SK-N-SH (cell line): ENCODE data around the gene PTPRD. TPM values are rescaled to one million over a fixed set of nuclear protein-coding genes. Genes with fewer than 3 reads are reported as not detected.

ENCODE experiments used
- CTCF ChIA-PET: fragments of 300-600, 350-600 bp; formaldehyde crosslinking; extraction: SDS; loops from one replicate; lab custom pipeline; 2021; lab: Yijun Ruan, JAX
- POLR2A ChIA-PET: fragments of 350-600 bp; sonication (Branson Sonifier 250); formaldehyde crosslinking; extraction: SDS; loops from one replicate; lab custom pipeline; 2020; ENCODE audit warnings: antibody characterized with exemption, inconsistent platforms; lab: Yijun Ruan, JAX
- DNase-seq: peaks from one replicate; pipeline ENCODE4 v3.0.0; 2012
- H2AFZ ChIP-seq: fragments of 200-600 bp; sonication (generic); 2 replicates; pipeline ENCODE4 v1.8.1; 2016; ENCODE audit warnings: antibody characterized with exemption, mild to moderate bottlenecking, low read depth
- H3F3A ChIP-seq: fragments of 200-600 bp; sonication (generic); replicated peaks from 2 replicates; pipeline ENCODE3; 2016; ENCODE audit warnings: antibody characterized with exemption, mild to moderate bottlenecking; ENCODE audit not compliant: insufficient read depth
- H3K27ac ChIP-seq, 2 experiments: fragments of 200-500 bp in 1 of 2; fragments of 200-600 bp in 1 of 2; sonication (Bioruptor generic) in 1 of 2; sonication (generic), shearing (Covaris generic) in 1 of 2; 2 replicates each; pipeline versions ENCODE4 v1.5.1 to v1.6.1; 2014 to 2016; ENCODE audit warnings: low read depth in 2 of 2, inconsistent platforms in 1 of 2, low read length in 1 of 2, mild to moderate bottlenecking in 1 of 2, mixed read lengths in 1 of 2
- H3K27me3 ChIP-seq: fragments of 200-600 bp; sonication (generic), shearing (Covaris generic); 2 replicates; pipeline ENCODE4 v1.6.1; 2016; ENCODE audit warnings: mixed run types; ENCODE audit not compliant: insufficient read depth
- H3K36me3 ChIP-seq, 2 experiments: fragments of 200-500 bp in 1 of 2; fragments of 200-600 bp in 1 of 2; sonication (Bioruptor generic) in 1 of 2; sonication (generic) in 1 of 2; replicated peaks in 1 of 2; 2 replicates each; pipeline versions ENCODE3 to v1.5.1; 2014 to 2016; ENCODE audit warnings: low read length in 1 of 2, mild to moderate bottlenecking in 1 of 2; ENCODE audit not compliant: insufficient read depth in 2 of 2, control insufficient read depth in 1 of 2
- H3K4me1 ChIP-seq, 2 experiments: fragments of 200-500 bp in 1 of 2; fragments of 200-600 bp in 1 of 2; sonication (Bioruptor generic) in 1 of 2; sonication (generic), shearing (Covaris generic) in 1 of 2; 2 replicates each; pipeline versions ENCODE4 v1.5.1 to v1.6.1; 2014 to 2016; ENCODE audit warnings: low read depth in 1 of 2, low read length in 1 of 2, mixed run types in 1 of 2; ENCODE audit not compliant: insufficient read depth in 2 of 2, control insufficient read depth in 1 of 2
- H3K4me2 ChIP-seq: fragments of 200-600 bp; sonication (generic), shearing (Covaris generic); 2 replicates; pipeline ENCODE4 v1.6.1; 2017; ENCODE audit warnings: mixed run types
- H3K4me3 ChIP-seq, 2 experiments: fragments of 200-500 bp in 1 of 2; fragments of 200-600 bp in 1 of 2; sonication (Bioruptor generic) in 1 of 2; sonication (generic), shearing (Covaris generic) in 1 of 2; 2 replicates each; pipeline versions ENCODE4 v1.5.1 to v1.8.1; 2014 to 2016; ENCODE audit warnings: low read depth in 2 of 2, inconsistent platforms in 1 of 2, low read length in 1 of 2, mild to moderate bottlenecking in 1 of 2, mixed read lengths in 1 of 2, moderate library complexity in 1 of 2
- H3K79me2 ChIP-seq: fragments of 200-600 bp; sonication (generic); 2 replicates; pipeline ENCODE4 v1.8.1; 2017; ENCODE audit warnings: mild to moderate bottlenecking; ENCODE audit not compliant: insufficient read depth
- H3K9ac ChIP-seq: fragments of 200-600 bp; sonication (generic); 2 replicates; pipeline ENCODE4 v1.6.1; 2017; ENCODE audit warnings: mixed run types
- H3K9me2 ChIP-seq: fragments of 200-600 bp; sonication (generic); 2 replicates; pipeline ENCODE4 v1.6.1; 2017; ENCODE audit warnings: mixed run types
- H3K9me3 ChIP-seq: fragments of 200-600 bp; sonication (generic); 2 replicates; pipeline ENCODE4 v1.6.1; 2017; ENCODE audit warnings: mixed run types, mild to moderate bottlenecking, moderate library complexity
- H4K20me1 ChIP-seq: fragments of 200-600 bp; sonication (generic); 2 replicates; pipeline ENCODE4 v1.6.1; 2017; ENCODE audit warnings: mild to moderate bottlenecking, mixed run types; ENCODE audit not compliant: insufficient read depth
- CTCF ChIP-seq: fragments of 200-600 bp; sonication (generic); IDR thresholded peaks from 2 replicates; pipeline ENCODE4 v1.6.1; 2017; ENCODE audit warnings: antibody characterized with exemption, mild to moderate bottlenecking, moderate library complexity
- ELF1 ChIP-seq: IDR thresholded peaks from 2 replicates; pipeline ENCODE4 v1.4.0; 2012
- EZH2phosphoT487 ChIP-seq: fragments of 200-600 bp; sonication (generic); IDR thresholded peaks from 2 replicates; pipeline ENCODE4 v1.6.1; 2017; ENCODE audit warnings: low read depth, mixed run types, mild to moderate bottlenecking, antibody characterized with exemption, moderate library complexity, borderline replicate concordance
- FOSL2 ChIP-seq: IDR thresholded peaks from 2 replicates; pipeline ENCODE4 v1.4.0; 2012; ENCODE audit warnings: low read depth, mild to moderate bottlenecking, moderate library complexity, borderline replicate concordance
- FOXM1 ChIP-seq: IDR thresholded peaks from 2 replicates; pipeline ENCODE4 v1.4.0; 2012; ENCODE audit warnings: low read depth, mild to moderate bottlenecking
- GATA2 ChIP-seq: sonication (generic); formaldehyde crosslinking; IDR thresholded peaks from 2 replicates; pipeline ENCODE4 v1.5.0; 2020; ENCODE audit warnings: mild to moderate bottlenecking, missing genetic modification reagents
- IRF3 ChIP-seq: fragments of 150-350 bp; IDR thresholded peaks from 2 replicates; pipeline ENCODE4 v1.6.1; 2016; ENCODE audit warnings: mild to moderate bottlenecking, low read depth, low read length
- MAX ChIP-seq: IDR thresholded peaks from 2 replicates; pipeline ENCODE4 v1.4.0; 2012; ENCODE audit warnings: low read depth
- MXI1 ChIP-seq: IDR thresholded peaks from 2 replicates; pipeline ENCODE4 v1.6.1; 2012; ENCODE audit warnings: mild to moderate bottlenecking, low read depth, low read length, improper control_type of control experiment
- NFIC ChIP-seq: IDR thresholded peaks from 2 replicates; pipeline ENCODE4 v1.4.0; 2012; ENCODE audit warnings: borderline replicate concordance
- NRF1 ChIP-seq: IDR thresholded peaks from 2 replicates; pipeline ENCODE4 v1.6.1; 2012; ENCODE audit warnings: low read depth, mild to moderate bottlenecking, low read length
- PBX3 ChIP-seq: IDR thresholded peaks from 2 replicates; pipeline ENCODE4; 2012
- POLR2AphosphoS5 ChIP-seq: IDR thresholded peaks from 2 replicates; pipeline ENCODE4 v1.6.1; 2012; ENCODE audit warnings: low read depth, low read length
- RAD21 ChIP-seq: IDR thresholded peaks from 2 replicates; pipeline ENCODE4 v1.6.1; 2012; ENCODE audit warnings: mild to moderate bottlenecking, low read length
- RCOR1 ChIP-seq: fragments of 150-350 bp; IDR thresholded peaks from 2 replicates; pipeline ENCODE4 v1.6.1; 2017; ENCODE audit warnings: antibody characterized with exemption, low read length
- REST ChIP-seq: IDR thresholded peaks from 2 replicates; pipeline ENCODE4 v1.6.1; 2012; ENCODE audit warnings: mild to moderate bottlenecking, low read depth, low read length, moderate library complexity
- RFX5 ChIP-seq: IDR thresholded peaks from 2 replicates; pipeline ENCODE4 v1.6.1; 2012; ENCODE audit warnings: mild to moderate bottlenecking, improper control_type of control experiment, low read length
- SIN3A ChIP-seq: IDR thresholded peaks from 2 replicates; pipeline ENCODE4 v1.6.1; 2012; ENCODE audit warnings: low read depth, mild to moderate bottlenecking, low read length, moderate library complexity, borderline replicate concordance
- SMC3 ChIP-seq: IDR thresholded peaks from 2 replicates; pipeline ENCODE4 v1.6.1; 2012; ENCODE audit warnings: low read depth, low read length, improper control_type of control experiment
- TAF1 ChIP-seq: IDR thresholded peaks from 2 replicates; pipeline ENCODE4 v1.6.1; 2012; ENCODE audit warnings: low read depth, mild to moderate bottlenecking, low read length, moderate library complexity, borderline replicate concordance
- USF1 ChIP-seq: IDR thresholded peaks from 2 replicates; pipeline ENCODE4 v1.4.0; 2012; ENCODE audit warnings: low read depth, borderline replicate concordance
- USF2 ChIP-seq: fragments of 150-350 bp; IDR thresholded peaks from 2 replicates; pipeline ENCODE4 v1.6.1; 2017; ENCODE audit warnings: antibody characterized with exemption, low read length, low read depth, borderline replicate concordance
- YY1 ChIP-seq: IDR thresholded peaks from 2 replicates; pipeline ENCODE4 v1.4.0; 2012; ENCODE audit warnings: low read depth, mild to moderate bottlenecking
- WGBS: methylation state at CpG from one replicate; pipeline ENCODE4 v1.1.6; 2017; ENCODE audit warnings: low lambda C conversion rate; 5-methylcytosine and 5-hydroxymethylcytosine counted together
- polyA plus RNA-seq, 3 experiments: library from polyadenylated mRNA; depleted of rRNA; stranded (reverse); fragments of >200 nt; gene quantifications; 2 replicates each; pipeline ENCODE4 v1.2.3, GENCODE V29; 2012

Gene PTPRD
- polyA plus RNA-seq, 1 of the 3 experiments (the other 2 are of a cell fraction), result 0.15 TPM

- Histone ChIP-seq H3K36me3 (no peaks in the 10 kb centered on the region), H3K4me3 (no peak overlapping the region; a peak in 1 of 4 replicates), H3K9me2 (no peaks in the 10 kb centered on the region), H3K4me1 (peaks cover 0 to 2% of the 10 kb centered on the region in 2 experiments; a peak in 2 of 4 replicates), H3F3A (no peaks in the 10 kb centered on the region), H4K20me1 (no peaks in the 10 kb centered on the region), H2AFZ (no peak overlapping the region), H3K9ac (no peak overlapping the region), H3K9me3 (no peaks in the 10 kb centered on the region), H3K79me2 (no peaks in the 10 kb centered on the region), H3K27ac (no peak overlapping the region), H3K27me3 (no peaks in the 10 kb centered on the region), H3K4me2 (no peak overlapping the region)
- DNase-seq, result peak; percentile 26
- WGBS, result 37% methylated on average over 8 of the region's 8 CpGs
- ChIA-PET CTCF (interaction anchor here (0.7 to 3.1 kb wide), 8 partner anchors 9 to 1382 kb away, joined by 3 to 16 read pairs (median 4); no protein-coding TSS in a partner anchor), POLR2A (no interaction called here)
- TF ChIP-seq EZH2phosphoT487 (no peak), YY1 (no peak), NRF1 (no peak), SMC3 (no peak), GATA2 (CRISPR knock-in tag) (0 out of 2 replicates have a peak, but pooled peaks have one; percentile 7), RFX5 (no peak), TAF1 (no peak), PBX3 (no peak), RAD21 (peak; percentile 63), SIN3A (no peak), CTCF (peak; percentile 46), NFIC (no peak), FOSL2 (no peak), MXI1 (no peak), FOXM1 (no peak), USF1 (no peak), REST (no peak), POLR2AphosphoS5 (no peak), IRF3 (no peak), USF2 (no peak), MAX (no peak), RCOR1 (no peak), ELF1 (no peak)
These were observed 614.1 kb downstream of the PTPRD start for GRCh38 chr9:9998491-9999287.
